Cardiac muscle cell (in vitro differentiated cells and primary cell): Measurements from ENCODE around the gene IQGAP2. TPM values are rescaled to one million over a fixed set of nuclear protein-coding genes. Genes with fewer than 3 reads are reported as not detected.

Experiments
- DNase-seq, 2 donors: peaks; one replicate each; pipeline versions ENCODE4 v3.0.0 to v3.0.0-alpha.2; 2010 to 2017; ENCODE audit warnings: low read depth in 1 of 2, low spot score in 1 of 2
- H3K27ac ChIP-seq: fragments of 200-600 bp; sonication (generic); 2 replicates; pipeline ENCODE4 v1.5.1; 2016
- H3K27me3 ChIP-seq: fragments of 200-600 bp; sonication (generic); 2 replicates; pipeline ENCODE4 v1.6.0; 2016; ENCODE audit warnings: control low read depth
- H3K36me3 ChIP-seq: fragments of 200-600 bp; sonication (generic); 2 replicates; pipeline ENCODE4 v1.5.1; 2016; ENCODE audit warnings: control low read depth
- H3K4me1 ChIP-seq: fragments of 200-600 bp; sonication (generic); 2 replicates; pipeline ENCODE4 v1.8.1; 2017; ENCODE audit warnings: low read depth, mild to moderate bottlenecking, mixed run types
- H3K4me3 ChIP-seq: fragments of 200-600 bp; sonication (generic); 2 replicates; pipeline ENCODE4 v1.5.1; 2016; ENCODE audit warnings: mild to moderate bottlenecking
- H3K9me3 ChIP-seq: fragments of 200-600 bp; sonication (generic); 2 replicates; pipeline ENCODE4 v1.5.1; 2017; ENCODE audit warnings: low read depth, mild to moderate bottlenecking, control low read depth
- CTCF ChIP-seq: IDR thresholded peaks from 2 replicates; pipeline ENCODE4 v1.5.1; 2012; ENCODE audit warnings: low read depth, mild to moderate bottlenecking, low read length
- polyA plus RNA-seq: library from polyadenylated mRNA; unstranded; fragments of >200 nt; fragmentation: Nextera tagmentation; extraction: Ambion mirVana; gene quantifications from 2 replicates; pipeline ENCODE4 v1.2.1, GENCODE V29; 2016
- total RNA-seq: library from RNA; depleted of rRNA; stranded (reverse); fragments of >200 nt; gene quantifications from 2 replicates; pipeline ENCODE4 v1.2.3, GENCODE V29; 2016

The IQGAP2 gene
- total and polyA plus RNA-seq, 2 experiments from 2014 or later, result 4.1 to 10.8 TPM

GRCh38 chr5:76380346-76381066 lies 22.6 kb upstream of the IQGAP2 start:
- Histone ChIP-seq H3K27me3 (no peaks in the 10 kb centered on the region), H3K36me3 (no peaks in the 10 kb centered on the region), H3K4me1 (peaks cover 24% of the 10 kb centered on the region), H3K27ac (no peak overlapping the region), H3K4me3 (no peak overlapping the region), H3K9me3 (no peaks in the 10 kb centered on the region)
- DNase-seq, result no peak
- no peak for TF ChIP-seq CTCF

- Histone ChIP-seq H3K9me3 (no peaks in the 10 kb centered on the region), H3K4me1 (peaks cover 31% of the 10 kb centered on the region), H3K36me3 (no peaks in the 10 kb centered on the region), H3K27ac (no peak overlapping the region), H3K27me3 (no peaks in the 10 kb centered on the region), H3K4me3 (no peak overlapping the region)
- no peak for DNase-seq
- TF ChIP-seq CTCF, result no peak
Observed at GRCh38 chr5:76383126-76383832, 19.8 kb upstream of the IQGAP2 start.

- Histone ChIP-seq H3K36me3 (no peaks in the 10 kb centered on the region), H3K4me1 (peaks cover 31% of the 10 kb centered on the region), H3K27me3 (no peaks in the 10 kb centered on the region), H3K4me3 (no peak overlapping the region), H3K27ac (no peak overlapping the region), H3K9me3 (no peaks in the 10 kb centered on the region)
- DNase-seq, result peak in 1 of 2 donors; percentile 25
- no peak for TF ChIP-seq CTCF
Observed at GRCh38 chr5:76384189-76384588, 18.9 kb upstream of the IQGAP2 start.

GRCh38 chr5:76384705-76385104 lies 18.4 kb upstream of the IQGAP2 start:
- Histone ChIP-seq H3K27me3 (no peaks in the 10 kb centered on the region), H3K36me3 (no peaks in the 10 kb centered on the region), H3K4me3 (no peak overlapping the region), H3K9me3 (no peaks in the 10 kb centered on the region), H3K4me1 (peaks cover 31% of the 10 kb centered on the region), H3K27ac (no peak overlapping the region)
- no peak for TF ChIP-seq CTCF
- no peak for DNase-seq

GRCh38 chr5:76385540-76385939 lies 17.5 kb upstream of the IQGAP2 start:
- Histone ChIP-seq H3K4me1 (peaks cover 26% of the 10 kb centered on the region), H3K27me3 (no peaks in the 10 kb centered on the region), H3K9me3 (no peaks in the 10 kb centered on the region), H3K4me3 (no peak overlapping the region), H3K36me3 (no peaks in the 10 kb centered on the region), H3K27ac (no peak overlapping the region)
- no peak for DNase-seq
- no peak for TF ChIP-seq CTCF
